Ramos (cell line): ENCODE results near the gene MGAT4D.
"Not testable (repeated sequence)": the region's sequence is repeated elsewhere in the genome, so short reads cannot be mapped to it uniquely, and the experiment has no call there.

Source experiments
- in situ Hi-C: fragments of 300-500 bp; cut with MboI; formaldehyde crosslinking; loops from one replicate; pipeline ENCODE4 v1.14.3; 2022; ENCODE audit warnings: low sequenced_read_pairs; ENCODE audit not compliant: unreplicated experiment

Gene MGAT4D

GRCh38 chr4:140497747-140498636, at the start of gene MGAT4D:
MGAT4D (minus strand) TSS chr4:140498293; CDS start chr4:140498222, 71 bp downstream.
- in situ Hi-C loops: no loop called here

- in situ Hi-C loops: no loop called here
These were observed 35.9 kb upstream of the MGAT4D start for GRCh38 chr4:140533951-140534480.

- in situ Hi-C loops: no loop called here
These were observed 31.3 kb upstream of the MGAT4D start for GRCh38 chr4:140529434-140529833.

GRCh38 chr4:140523857-140524742, 26.0 kb upstream of the MGAT4D start, which contains the start of gene ELMOD2:
ELMOD2 (plus strand) TSS chr4:140524168; CDS start chr4:140525429, 1,261 bp downstream.
- in situ Hi-C loops: no loop called here

GRCh38 chr4:140523370-140523856, 25.3 kb upstream of the MGAT4D start:
- in situ Hi-C loops: no loop called here

GRCh38 chr4:140515423-140515822, 17.3 kb upstream of the MGAT4D start:
- in situ Hi-C loops: no loop called here

GRCh38 chr4:140513765-140514164, 15.7 kb upstream of the MGAT4D start:
- in situ Hi-C loops: not testable (repeated sequence)

GRCh38 chr4:140504261-140504660, 6.2 kb upstream of the MGAT4D start:
- in situ Hi-C loops: no loop called here

GRCh38 chr4:140499391-140499790, 1.3 kb upstream of the MGAT4D start:
- in situ Hi-C loops: no loop called here

- in situ Hi-C loops: no loop called here
These were observed 717 bp downstream of the MGAT4D start for GRCh38 chr4:140497405-140497746.

GRCh38 chr4:140485939-140486338, 12.2 kb downstream of the MGAT4D start:
- in situ Hi-C loops: no loop called here

- in situ Hi-C loops: no loop called here
These were observed 14.6 kb downstream of the MGAT4D start for GRCh38 chr4:140483445-140483844.

- in situ Hi-C loops: no loop called here
These were observed 25.9 kb downstream of the MGAT4D start for GRCh38 chr4:140472156-140472555.

- in situ Hi-C loops: no loop called here
These were observed 28.0 kb downstream of the MGAT4D start for GRCh38 chr4:140469791-140470733.

GRCh38 chr4:140466146-140466545, 31.9 kb downstream of the MGAT4D start:
- in situ Hi-C loops: no loop called here

GRCh38 chr4:140463614-140464013, 34.5 kb downstream of the MGAT4D start:
- in situ Hi-C loops: no loop called here

- in situ Hi-C loops: no loop called here
These were observed 34.9 kb downstream of the MGAT4D start for GRCh38 chr4:140463182-140463581.

GRCh38 chr4:140450352-140450751, 47.7 kb downstream of the MGAT4D start:
- in situ Hi-C loops: no loop called here

- in situ Hi-C loops: no loop called here
These were observed 49.3 kb downstream of the MGAT4D start for GRCh38 chr4:140448830-140449229.

- in situ Hi-C loops: no loop called here
These were observed 49.9 kb downstream of the MGAT4D start for GRCh38 chr4:140448162-140448561.
